A549 treated with dexamethasone at 1 μM for 4 hours (cell line): Measurements from ENCODE around the gene UBD. TPM values are rescaled to one million over a fixed set of nuclear protein-coding genes. Genes with fewer than 3 reads are reported as not detected.

Experiments used
- total RNA-seq: library from RNA; stranded (reverse); fragments of 200-300 nt; extraction: Qiagen RNA extraction; gene quantifications from 5 replicates; pipeline ENCODE4 v1.2.3, GENCODE V29; 2022

UBD gene
- 0.27 to 0.65 TPM (median 0.61 TPM) in 5 replicates for total RNA-seq

DNA sequence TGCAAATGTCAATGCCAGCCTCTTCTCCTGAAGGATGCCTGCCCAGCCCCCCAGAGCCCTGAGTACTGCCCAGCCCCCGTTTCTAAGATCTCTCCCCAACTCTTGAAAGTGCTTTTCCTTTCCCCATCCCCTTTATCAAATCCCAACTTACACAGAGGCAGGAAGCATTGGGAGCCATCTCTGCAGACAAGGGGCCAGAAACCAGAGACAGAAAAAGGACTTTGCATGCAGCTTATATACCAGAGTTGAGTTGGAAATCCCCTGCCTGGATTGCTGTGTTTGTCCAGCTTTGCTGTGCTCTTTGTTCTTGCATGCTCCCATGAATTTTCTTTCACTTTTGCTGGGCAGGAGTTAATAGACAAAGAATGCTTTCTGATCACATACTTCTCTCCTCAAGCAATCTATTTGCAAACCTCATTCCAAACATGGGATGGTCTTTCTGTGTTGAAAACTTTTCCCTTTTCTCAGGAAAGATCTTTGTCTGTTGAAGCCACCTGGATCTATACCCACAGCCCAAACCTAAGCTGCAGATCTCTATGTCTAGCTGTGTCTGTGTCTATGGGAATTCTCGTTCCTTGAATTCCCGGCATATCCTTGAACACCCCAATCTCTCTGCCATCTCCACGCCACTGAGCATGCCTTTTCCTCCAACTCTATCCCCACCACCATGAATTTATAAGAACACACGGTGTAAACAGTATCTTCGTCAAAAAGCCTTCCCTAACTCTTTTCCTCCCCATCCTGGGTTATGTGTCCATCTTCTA, at the start of gene UBD:
Gene UBD (minus strand): TSS at position 209 of the 764 bp plus-strand sequence. CDS start 31 bp downstream, at position 178.

DNA sequence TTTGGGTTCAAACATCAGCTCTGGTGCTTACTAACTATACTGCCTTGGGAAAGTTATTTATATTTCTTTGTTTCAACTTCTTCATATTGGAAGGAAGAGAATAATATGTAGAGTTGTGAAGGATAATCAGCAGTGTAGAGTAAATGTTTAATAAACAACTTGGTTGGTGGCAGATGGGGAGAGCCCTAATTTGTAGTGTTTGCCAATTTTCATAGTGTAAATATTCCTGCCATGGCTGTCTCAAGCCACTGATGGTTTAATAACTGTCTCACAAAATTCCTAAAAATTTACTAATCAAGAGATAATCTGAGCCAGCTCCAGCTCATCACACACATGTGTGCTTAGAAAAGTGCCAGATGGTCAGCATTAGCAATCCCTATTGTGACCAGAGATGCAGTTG, 25.3 kb upstream of the UBD start, which contains the start of gene OR2H2:
Gene OR2H2 (plus strand): TSS at position 301 of the 400 bp plus-strand sequence. CDS start 2,824 bp downstream, outside the sequence.

Other genes with a start within 250 kb of the UBD start
- gene OR5V1, start 190.9 kb downstream of the UBD start, total RNA-seq, result not detected in 5 replicates
- gene OR12D3, start 184.4 kb downstream of the UBD start, total RNA-seq, result not detected in 5 replicates
- gene OR12D2, start 164.1 kb downstream of the UBD start, total RNA-seq, result not detected in 5 replicates
- gene OR12D1, start 144.8 kb downstream of the UBD start, total RNA-seq, result not detected in 5 replicates
- not detected in 5 replicates for gene OR10C1, start 120.4 kb downstream of the UBD start, total RNA-seq
- not detected in 5 replicates for gene OR11A1, start 102.7 kb downstream of the UBD start, total RNA-seq
- gene OR2H1, start 102.6 kb downstream of the UBD start, total RNA-seq, result not detected in 5 replicates
- not detected in 5 replicates for gene MAS1L, start 71.8 kb downstream of the UBD start, total RNA-seq
- not detected in 5 replicates for gene OR2H2, start 25.4 kb upstream of the UBD start, total RNA-seq
- gene GABBR1, start 73.5 kb upstream of the UBD start, total RNA-seq, result 2.4 to 5.9 TPM (median 4.3 TPM) in 5 replicates
- gene MOG, start 97.4 kb upstream of the UBD start, total RNA-seq, result not detected in 5 replicates
- gene ZFP57, start 121.4 kb upstream of the UBD start, total RNA-seq, result not detected in 5 replicates
- gene HLA-F, start 163.7 kb upstream of the UBD start, total RNA-seq, result 3.3 to 4.0 TPM (median 3.8 TPM) in 5 replicates